ENCODE measurements around the gene DNAI2. TPM values are rescaled to one million over a fixed set of nuclear protein-coding genes. Genes with fewer than 3 reads are reported as not detected.

DNAI2 gene, protein sequence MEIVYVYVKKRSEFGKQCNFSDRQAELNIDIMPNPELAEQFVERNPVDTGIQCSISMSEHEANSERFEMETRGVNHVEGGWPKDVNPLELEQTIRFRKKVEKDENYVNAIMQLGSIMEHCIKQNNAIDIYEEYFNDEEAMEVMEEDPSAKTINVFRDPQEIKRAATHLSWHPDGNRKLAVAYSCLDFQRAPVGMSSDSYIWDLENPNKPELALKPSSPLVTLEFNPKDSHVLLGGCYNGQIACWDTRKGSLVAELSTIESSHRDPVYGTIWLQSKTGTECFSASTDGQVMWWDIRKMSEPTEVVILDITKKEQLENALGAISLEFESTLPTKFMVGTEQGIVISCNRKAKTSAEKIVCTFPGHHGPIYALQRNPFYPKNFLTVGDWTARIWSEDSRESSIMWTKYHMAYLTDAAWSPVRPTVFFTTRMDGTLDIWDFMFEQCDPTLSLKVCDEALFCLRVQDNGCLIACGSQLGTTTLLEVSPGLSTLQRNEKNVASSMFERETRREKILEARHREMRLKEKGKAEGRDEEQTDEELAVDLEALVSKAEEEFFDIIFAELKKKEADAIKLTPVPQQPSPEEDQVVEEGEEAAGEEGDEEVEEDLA
- not detected in 2 replicates for total RNA-seq

DNA sequence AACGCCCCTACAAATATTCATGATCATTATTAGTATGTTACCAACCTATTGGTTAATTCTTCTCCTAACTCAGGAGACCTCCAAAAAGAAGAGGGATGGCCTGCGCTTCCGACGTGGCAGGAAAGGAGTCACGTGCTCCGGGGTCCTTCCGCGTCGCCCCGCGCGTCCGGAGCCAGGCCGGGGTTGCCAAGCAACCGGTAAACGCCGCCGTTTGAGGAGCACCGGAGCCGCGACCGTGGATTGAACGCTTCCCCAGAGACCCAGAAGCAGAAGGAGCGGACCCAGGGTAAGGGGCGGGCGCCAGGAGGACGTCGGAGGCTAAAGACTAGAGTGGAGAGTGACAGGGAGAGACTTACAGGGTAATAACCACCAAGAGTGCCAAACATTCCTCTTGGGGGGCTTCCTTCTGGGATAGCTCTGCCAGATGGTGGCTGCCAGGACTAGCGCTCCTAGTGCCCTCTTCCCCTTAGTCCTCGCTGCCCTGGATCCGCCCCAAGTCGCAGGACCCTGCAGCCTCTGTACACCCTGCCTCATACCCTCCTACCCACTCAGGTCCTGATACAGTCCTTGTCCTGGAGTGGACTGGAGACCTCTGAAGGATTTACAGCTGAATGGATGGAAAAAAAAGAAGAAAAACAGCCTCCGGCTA is at the start of gene DNAI2:
Gene DNAI2 (plus strand): TSS at position 175 of the 649 bp plus-strand sequence. CDS start 7,584 bp downstream, outside the sequence.
- no peak for TF ChIP-seq CTCF (conservative IDR thresholded peaks at IDR 0.05; ENCODE audit: low read depth, low read length)
- H3K4me3 ChIP-seq (ENCODE audit: low read depth, low read length) = no peak within 1 kb of the TSS
- DNase-seq (ENCODE audit: low read depth) = no peak

- no peak for DNase-seq (ENCODE audit: low read depth)
- TF ChIP-seq CTCF (conservative IDR thresholded peaks at IDR 0.05; ENCODE audit: low read depth, low read length) = no peak
- H3K4me3 ChIP-seq (ENCODE audit: low read depth, low read length) = no peak overlapping the region
These were observed 48.9 kb upstream of the DNAI2 start for GRCh38 chr17:74224959-74225725.

DNA sequence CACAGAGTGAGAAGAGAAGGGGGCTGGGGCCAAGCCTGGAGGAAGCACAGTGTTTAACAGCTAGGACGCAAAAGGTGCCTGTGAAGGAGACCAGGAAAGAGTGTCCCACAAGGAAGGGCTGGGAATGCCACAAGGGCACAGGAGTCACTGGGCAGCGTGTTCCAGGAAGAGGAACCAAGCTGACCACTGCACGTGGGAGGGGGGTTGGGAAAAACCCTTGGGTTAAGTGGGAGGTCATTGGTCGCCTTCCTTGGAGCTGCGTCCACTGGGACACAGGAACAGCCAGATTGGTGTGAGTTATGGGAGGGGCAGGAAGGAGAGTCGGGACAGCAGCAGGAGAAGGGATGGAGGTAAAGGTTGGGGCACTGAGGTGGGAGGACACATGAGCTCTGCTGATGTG is 47.8 kb upstream of the DNAI2 start:
- no peak for DNase-seq (ENCODE audit: low read depth)
- no peak for TF ChIP-seq CTCF (conservative IDR thresholded peaks at IDR 0.05; ENCODE audit: low read depth, low read length)
- H3K4me3 ChIP-seq (ENCODE audit: low read depth, low read length) = no peak overlapping the region

GRCh38 chr17:74227271-74228080 is 46.6 kb upstream of the DNAI2 start:
- no peak for TF ChIP-seq CTCF (conservative IDR thresholded peaks at IDR 0.05; ENCODE audit: low read depth, low read length)
- DNase-seq (ENCODE audit: low read depth) = no peak
- no peak overlapping the region for H3K4me3 ChIP-seq (ENCODE audit: low read depth, low read length)

GRCh38 chr17:74228306-74228978 is 45.6 kb upstream of the DNAI2 start:
- TF ChIP-seq CTCF (conservative IDR thresholded peaks at IDR 0.05; ENCODE audit: low read depth, low read length) = no peak
- no peak overlapping the region for H3K4me3 ChIP-seq (ENCODE audit: low read depth, low read length)
- DNase-seq (ENCODE audit: low read depth) = no peak
